T-helper 2 cell treated with Interferon-gamma antibody and Interleukin-4, amounts not matched to agents 100 ng/mL and 5 ng/mL, for 36 hours (primary cell): ENCODE measurements around the gene KMT2E. TPM values are rescaled to one million over a fixed set of nuclear protein-coding genes. Genes with fewer than 3 reads are reported as not detected.

Experiments
- intact Hi-C: fragments of 100-400 bp; cut with micrococcal nuclease; formaldehyde crosslinking; loops from one replicate; pipeline ENCODE4 v1.15.1; 2023
- total RNA-seq: library from RNA; stranded (reverse); gene quantifications from 2 replicates; pipeline ENCODE4 v1.2.3, GENCODE V29; 2022

Gene KMT2E
- total RNA-seq, 1 donor from 2014 or later = 93.4 TPM

- intact Hi-C loops = loop anchor here (5.0 kb wide), 2 partner anchors 43 to 138 kb away; no protein-coding TSS in a partner anchor
Observed at GRCh38 chr7:105060437-105060836, 46.4 kb downstream of the KMT2E start.

GRCh38 chr7:105060923-105061322 lies 46.9 kb downstream of the KMT2E start:
- intact Hi-C loops = loop anchor here (1.0 to 5.0 kb wide), 3 partner anchors 9 to 139 kb away; no protein-coding TSS in a partner anchor

GRCh38 chr7:105065104-105065503 lies 51.1 kb downstream of the KMT2E start:
- intact Hi-C loops = no loop called here

- intact Hi-C loops = no loop called here
Observed at GRCh38 chr7:105067691-105068090, 53.7 kb downstream of the KMT2E start.

GRCh38 chr7:105068886-105069285 lies 54.9 kb downstream of the KMT2E start:
- intact Hi-C loops = no loop called here

GRCh38 chr7:105073143-105073542 lies 59.1 kb downstream of the KMT2E start:
- intact Hi-C loops = no loop called here

DNA sequence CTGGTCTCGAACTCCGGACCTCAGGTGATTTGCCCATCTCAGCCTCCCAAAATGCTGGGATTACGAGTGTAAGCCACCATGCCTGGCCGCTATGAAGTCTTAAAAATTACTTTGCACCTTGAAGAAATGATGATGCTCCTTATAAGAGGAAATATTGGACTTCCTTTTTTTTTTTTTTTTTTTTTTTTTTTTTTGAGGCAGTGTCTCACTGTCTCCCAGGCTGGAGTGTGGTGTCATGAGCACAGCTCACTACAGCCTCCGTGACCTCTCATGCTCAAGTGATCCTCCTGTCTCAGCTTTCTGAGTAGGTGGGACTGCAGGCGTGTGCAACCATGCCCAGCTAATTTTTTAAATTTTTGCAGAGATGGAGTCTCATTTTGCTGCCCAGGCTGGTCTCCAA lies 65.3 kb downstream of the KMT2E start:
- intact Hi-C loops = no loop called here

GRCh38 chr7:105084581-105084980 lies 70.6 kb downstream of the KMT2E start:
- intact Hi-C loops = loop anchor here (5.0 kb wide), 1 partner anchor 162 kb away; no protein-coding TSS in a partner anchor

- intact Hi-C loops = no loop called here
Observed at GRCh38 chr7:105086850-105087249, 72.8 kb downstream of the KMT2E start.

GRCh38 chr7:105087981-105088380 lies 74.0 kb downstream of the KMT2E start:
- intact Hi-C loops = no loop called here

GRCh38 chr7:105088456-105088855 lies 74.5 kb downstream of the KMT2E start:
- intact Hi-C loops = no loop called here

- intact Hi-C loops = no loop called here
Observed at GRCh38 chr7:105094966-105095365, 81.0 kb downstream of the KMT2E start.

DNA sequence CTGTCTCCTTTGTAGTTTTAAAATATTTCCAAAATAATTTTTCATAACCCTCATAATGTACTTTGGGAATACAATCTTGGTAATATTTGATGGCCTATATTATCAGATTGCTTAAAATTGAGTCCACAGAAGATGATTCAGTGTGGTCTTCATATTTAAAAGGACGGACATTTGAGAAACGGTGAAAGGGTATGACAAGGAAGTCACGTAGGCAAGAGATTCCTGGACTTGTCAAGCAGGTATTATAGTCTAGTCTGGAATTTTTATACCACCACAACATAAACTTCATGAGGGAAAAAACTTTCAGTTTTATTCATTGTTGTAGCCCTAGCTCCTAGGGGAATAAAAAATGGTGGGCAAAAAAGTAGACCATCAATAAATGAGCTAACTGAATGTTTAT lies 82.3 kb downstream of the KMT2E start:
- intact Hi-C loops = no loop called here

DNA sequence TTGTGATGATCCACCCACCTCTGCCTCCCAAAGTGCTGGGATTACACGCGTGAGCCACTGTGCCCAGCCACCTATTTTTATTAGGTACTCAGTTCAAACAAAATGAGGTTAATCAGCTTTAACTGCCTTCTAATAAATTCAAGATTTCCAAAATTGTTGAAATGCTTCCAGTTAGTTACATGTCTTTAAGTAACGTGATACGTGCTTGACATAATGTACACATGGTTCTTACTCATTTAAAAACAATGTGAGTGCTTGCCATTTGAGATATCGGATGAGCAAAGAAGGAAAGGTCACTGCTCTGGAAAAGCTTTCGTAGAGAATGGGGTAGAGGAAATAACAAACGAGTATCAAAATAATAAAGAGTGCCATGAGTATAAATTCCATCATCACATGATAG lies 83.6 kb downstream of the KMT2E start:
- intact Hi-C loops = no loop called here

DNA sequence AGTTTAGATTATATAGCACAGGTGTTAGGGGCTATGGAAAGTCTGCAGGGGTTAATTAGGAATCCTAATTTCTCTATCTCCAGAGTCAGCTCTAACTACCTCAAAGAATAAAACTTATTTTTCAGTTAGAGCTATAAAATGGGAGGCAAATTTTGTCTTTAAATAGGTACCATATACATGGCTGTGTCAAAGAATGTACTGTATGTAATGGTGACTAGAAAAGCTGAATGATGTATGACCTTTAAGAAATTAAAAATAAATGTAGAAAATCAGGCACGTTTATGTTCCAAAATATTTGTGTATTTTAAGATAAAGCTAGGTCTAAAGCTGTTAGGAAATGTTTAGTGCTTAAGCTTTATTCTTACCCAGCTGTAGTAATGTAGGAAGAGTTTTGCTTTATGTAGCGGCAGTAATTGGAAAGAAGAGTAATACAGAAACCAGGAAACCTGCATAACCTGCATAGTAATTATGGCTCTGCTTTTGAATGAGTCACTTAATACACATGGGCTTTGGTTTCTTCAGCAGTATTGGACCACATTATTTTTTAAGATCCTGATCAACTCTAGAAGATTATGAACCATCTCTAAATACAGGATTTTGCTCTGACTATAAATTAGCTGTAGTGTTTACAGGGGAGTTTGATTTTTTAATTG lies 85.0 kb downstream of the KMT2E start:
- intact Hi-C loops = no loop called here

GRCh38 chr7:105101864-105102263 lies 87.9 kb downstream of the KMT2E start:
- intact Hi-C loops = loop anchor here (5.0 to 10.0 kb wide), 2 partner anchors 120 to 233 kb away; no protein-coding TSS in a partner anchor

GRCh38 chr7:105102557-105103352 lies 88.8 kb downstream of the KMT2E start:
- intact Hi-C loops = loop anchor here (5.0 to 10.0 kb wide), 2 partner anchors 120 to 232 kb away; no protein-coding TSS in a partner anchor

DNA sequence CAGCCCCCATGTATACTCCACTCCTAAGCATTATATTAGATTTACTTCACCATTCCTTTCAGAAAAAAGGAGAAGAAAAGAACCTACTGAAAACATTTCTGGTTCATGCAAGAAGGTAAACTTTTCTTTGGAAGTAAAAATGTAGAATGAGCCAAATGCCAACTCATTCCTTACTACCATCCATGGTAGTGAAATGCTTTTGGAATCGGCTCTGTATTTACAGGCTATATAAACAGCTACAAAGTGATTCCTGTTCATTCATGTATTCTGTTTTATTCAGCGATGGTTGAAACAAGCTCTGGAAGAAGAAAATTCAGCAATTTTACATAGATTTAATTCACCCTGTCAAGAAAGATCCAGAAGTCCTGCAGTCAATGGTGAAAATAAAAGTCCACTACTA lies 91.6 kb downstream of the KMT2E start:
- intact Hi-C loops = loop anchor here (10.0 kb wide), 1 partner anchor 229 kb away; no protein-coding TSS in a partner anchor

DNA sequence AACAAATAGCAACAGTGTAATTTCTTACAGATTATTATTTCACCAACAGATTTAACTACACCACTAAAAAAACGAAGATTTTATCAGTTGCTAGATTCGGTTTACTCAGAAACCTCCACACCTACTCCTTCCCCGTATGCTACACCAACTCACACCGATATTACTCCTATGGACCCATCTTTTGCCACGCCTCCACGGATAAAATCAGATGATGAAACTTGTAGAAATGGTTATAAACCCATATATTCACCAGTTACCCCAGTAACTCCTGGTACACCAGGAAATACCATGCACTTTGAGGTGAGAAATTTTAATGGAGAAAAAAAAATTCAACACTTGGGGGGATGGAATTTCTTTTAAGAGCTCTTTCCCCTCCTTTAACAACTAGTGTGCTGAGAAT lies 92.5 kb downstream of the KMT2E start:
- intact Hi-C loops = loop anchor here (10.0 kb wide), 1 partner anchor 228 kb away; no protein-coding TSS in a partner anchor

GRCh38 chr7:105107458-105107857 lies 93.5 kb downstream of the KMT2E start:
- intact Hi-C loops = loop anchor here (10.0 kb wide), 1 partner anchor 227 kb away; no protein-coding TSS in a partner anchor

DNA sequence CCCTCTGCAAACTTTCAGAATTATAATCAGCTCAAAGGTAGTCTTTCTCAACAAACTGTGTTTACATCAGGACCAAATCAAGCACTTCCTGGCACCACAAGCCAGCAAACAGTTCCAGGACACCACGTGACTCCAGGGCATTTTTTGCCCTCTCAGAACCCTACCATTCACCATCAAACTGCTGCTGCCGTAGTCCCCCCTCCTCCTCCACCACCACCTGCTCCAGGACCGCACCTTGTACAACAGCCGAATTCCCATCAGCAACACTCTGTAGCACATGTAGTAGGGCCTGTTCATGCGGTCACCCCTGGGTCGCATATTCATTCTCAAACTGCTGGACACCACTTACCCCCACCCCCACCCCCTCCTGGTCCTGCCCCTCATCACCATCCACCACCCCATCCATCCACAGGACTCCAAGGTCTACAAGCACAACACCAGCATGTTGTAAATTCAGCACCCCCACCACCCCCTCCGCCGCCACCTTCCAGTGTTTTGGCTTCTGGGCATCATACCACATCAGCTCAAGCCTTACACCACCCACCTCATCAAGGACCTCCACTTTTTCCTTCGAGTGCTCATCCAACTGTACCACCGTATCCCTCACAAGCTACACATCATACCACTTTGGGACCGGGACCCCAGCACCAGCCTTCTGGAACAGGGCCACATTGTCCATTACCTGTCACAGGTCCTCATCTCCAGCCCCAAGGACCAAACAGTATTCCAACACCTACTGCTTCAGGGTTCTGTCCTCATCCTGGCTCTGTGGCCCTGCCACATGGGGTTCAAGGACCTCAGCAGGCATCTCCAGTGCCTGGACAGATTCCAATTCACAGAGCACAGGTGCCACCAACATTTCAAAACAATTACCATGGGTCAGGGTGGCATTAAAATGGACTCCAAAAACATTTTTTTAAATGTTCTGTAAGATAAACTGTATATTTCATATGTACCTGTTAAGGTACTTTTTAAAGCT lies 98.7 kb downstream of the KMT2E start:
- intact Hi-C loops = no loop called here
